Measurements from ENCODE around the gene LIM2. TPM values are rescaled to one million over a fixed set of nuclear protein-coding genes. Genes with fewer than 3 reads are reported as not detected.
"Not testable (repeated sequence)": the region's sequence is repeated elsewhere in the genome, so short reads cannot be mapped to it uniquely, and the experiment has no call there.

LIM2 gene
- total RNA-seq, 2 experiments from 2014 or later = not detected

DNA sequence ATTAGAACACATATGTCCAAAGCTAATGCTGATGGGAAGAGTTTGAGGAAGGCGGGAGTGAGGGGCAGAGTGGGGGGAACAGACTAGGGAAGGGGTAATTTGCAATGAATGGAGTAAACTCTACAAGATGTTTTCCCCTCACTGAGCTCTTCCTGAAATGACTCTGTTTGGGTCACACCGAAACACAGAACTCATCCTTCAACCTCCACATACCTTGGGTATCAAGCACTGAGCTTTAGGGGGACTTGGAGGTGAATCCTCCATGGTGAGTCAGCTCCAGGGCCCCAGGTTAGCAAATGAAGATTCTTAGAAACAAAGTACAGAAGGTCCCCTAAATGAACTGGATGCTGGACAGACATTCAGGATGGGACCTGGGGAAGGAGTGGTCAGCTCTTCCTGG, 30.9 kb upstream of the LIM2 start:
- H3K9me3 Mint-ChIP-seq = no peaks in the 10 kb centered on the region
- H3K4me3 Mint-ChIP-seq = no peak overlapping the region
- H3K36me3 ChIP-seq (ENCODE audit: insufficient read depth, low read length) = no peaks in the 10 kb centered on the region
- intact Hi-C loops (cut with DNase I, micrococcal nuclease) = no loop called here
- ChIA-PET CTCF (no interaction called here), POLR2A (no interaction called here)
- no peak overlapping the region for H3K4me3 ChIP-seq (ENCODE audit: low read length)
- ATAC-seq (ENCODE audit: poor library complexity) (no peak), DNase-seq (no peak)
- H3K4me1 Mint-ChIP-seq (ENCODE audit: low read depth) = no peaks in the 10 kb centered on the region
- peaks cover 7 to 13% of the 10 kb centered on the region in 2 experiments for H3K27me3 ChIP-seq (ENCODE audit: control insufficient read depth in 1 of 2, insufficient read depth in 2 of 2, low read length in 2 of 2)
- H3K9me3 ChIP-seq (ENCODE audit: control insufficient read depth in 1 of 2, insufficient read depth in 1 of 2, low read length in 2 of 2) = peaks cover 0 to 5% of the 10 kb centered on the region in 2 experiments
- TF ChIP-seq, protein P1, sequence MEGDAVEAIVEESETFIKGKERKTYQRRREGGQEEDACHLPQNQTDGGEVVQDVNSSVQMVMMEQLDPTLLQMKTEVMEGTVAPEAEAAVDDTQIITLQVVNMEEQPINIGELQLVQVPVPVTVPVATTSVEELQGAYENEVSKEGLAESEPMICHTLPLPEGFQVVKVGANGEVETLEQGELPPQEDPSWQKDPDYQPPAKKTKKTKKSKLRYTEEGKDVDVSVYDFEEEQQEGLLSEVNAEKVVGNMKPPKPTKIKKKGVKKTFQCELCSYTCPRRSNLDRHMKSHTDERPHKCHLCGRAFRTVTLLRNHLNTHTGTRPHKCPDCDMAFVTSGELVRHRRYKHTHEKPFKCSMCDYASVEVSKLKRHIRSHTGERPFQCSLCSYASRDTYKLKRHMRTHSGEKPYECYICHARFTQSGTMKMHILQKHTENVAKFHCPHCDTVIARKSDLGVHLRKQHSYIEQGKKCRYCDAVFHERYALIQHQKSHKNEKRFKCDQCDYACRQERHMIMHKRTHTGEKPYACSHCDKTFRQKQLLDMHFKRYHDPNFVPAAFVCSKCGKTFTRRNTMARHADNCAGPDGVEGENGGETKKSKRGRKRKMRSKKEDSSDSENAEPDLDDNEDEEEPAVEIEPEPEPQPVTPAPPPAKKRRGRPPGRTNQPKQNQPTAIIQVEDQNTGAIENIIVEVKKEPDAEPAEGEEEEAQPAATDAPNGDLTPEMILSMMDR (IDR thresholded peaks at IDR 0.05) = no peak
- H3K27ac ChIP-seq (ENCODE audit: low read depth in 1 of 2, low read length in 2 of 2) = no peak overlapping the region
- H3K27me3 Mint-ChIP-seq = peaks cover 35% of the 10 kb centered on the region
- H3K27ac Mint-ChIP-seq = no peak overlapping the region
- H3K4me1 ChIP-seq (ENCODE audit: insufficient read depth, low read length) = peaks cover 16% of the 10 kb centered on the region
- no peaks in the 10 kb centered on the region for H3K36me3 Mint-ChIP-seq (ENCODE audit: low read depth)

DNA sequence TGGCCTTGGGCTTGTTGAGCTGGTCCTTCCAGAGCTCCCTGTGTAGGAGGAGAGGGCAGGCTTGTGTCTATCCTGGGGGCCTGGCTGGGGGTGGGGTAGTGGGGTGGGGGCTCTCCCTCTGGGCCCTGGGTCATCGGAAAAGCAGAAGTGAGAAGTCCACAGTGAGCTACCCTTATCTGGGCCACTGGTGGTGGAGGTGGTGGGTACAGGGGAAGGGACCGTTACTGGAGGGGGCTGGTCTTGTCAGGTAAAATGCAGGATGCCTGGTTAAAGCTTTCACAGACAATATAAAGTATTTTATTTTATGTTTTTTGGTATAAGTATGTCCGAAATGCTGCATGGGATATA, 30.0 kb upstream of the LIM2 start:
- Histone ChIP-seq H3K9me3 (ENCODE audit: control insufficient read depth in 1 of 2, insufficient read depth in 1 of 2, low read length in 2 of 2) (peaks cover 0 to 5% of the 10 kb centered on the region in 2 experiments), H3K27ac (ENCODE audit: low read depth in 1 of 2, low read length in 2 of 2) (no peak overlapping the region), H3K27me3 (ENCODE audit: control insufficient read depth in 1 of 2, insufficient read depth in 2 of 2, low read length in 2 of 2) (peaks cover 7 to 13% of the 10 kb centered on the region in 2 experiments), H3K36me3 (ENCODE audit: insufficient read depth, low read length) (no peaks in the 10 kb centered on the region), H3K4me1 (ENCODE audit: insufficient read depth, low read length) (peaks cover 16% of the 10 kb centered on the region), H3K4me3 (ENCODE audit: low read length) (no peak overlapping the region)
- ChIA-PET POLR2A (no interaction called here), CTCF (no interaction called here)
- Mint-ChIP-seq H3K27me3 (peaks cover 34% of the 10 kb centered on the region), H3K36me3 (ENCODE audit: low read depth) (no peaks in the 10 kb centered on the region), H3K27ac (no peak overlapping the region), H3K4me1 (ENCODE audit: low read depth) (no peaks in the 10 kb centered on the region), H3K4me3 (no peak overlapping the region), H3K9me3 (no peaks in the 10 kb centered on the region)
- intact Hi-C loops (cut with DNase I, micrococcal nuclease) = no loop called here
- DNase-seq (no peak), ATAC-seq (ENCODE audit: poor library complexity) (no peak)
- TF ChIP-seq, protein P1 (IDR thresholded peaks at IDR 0.05) = no peak

DNA sequence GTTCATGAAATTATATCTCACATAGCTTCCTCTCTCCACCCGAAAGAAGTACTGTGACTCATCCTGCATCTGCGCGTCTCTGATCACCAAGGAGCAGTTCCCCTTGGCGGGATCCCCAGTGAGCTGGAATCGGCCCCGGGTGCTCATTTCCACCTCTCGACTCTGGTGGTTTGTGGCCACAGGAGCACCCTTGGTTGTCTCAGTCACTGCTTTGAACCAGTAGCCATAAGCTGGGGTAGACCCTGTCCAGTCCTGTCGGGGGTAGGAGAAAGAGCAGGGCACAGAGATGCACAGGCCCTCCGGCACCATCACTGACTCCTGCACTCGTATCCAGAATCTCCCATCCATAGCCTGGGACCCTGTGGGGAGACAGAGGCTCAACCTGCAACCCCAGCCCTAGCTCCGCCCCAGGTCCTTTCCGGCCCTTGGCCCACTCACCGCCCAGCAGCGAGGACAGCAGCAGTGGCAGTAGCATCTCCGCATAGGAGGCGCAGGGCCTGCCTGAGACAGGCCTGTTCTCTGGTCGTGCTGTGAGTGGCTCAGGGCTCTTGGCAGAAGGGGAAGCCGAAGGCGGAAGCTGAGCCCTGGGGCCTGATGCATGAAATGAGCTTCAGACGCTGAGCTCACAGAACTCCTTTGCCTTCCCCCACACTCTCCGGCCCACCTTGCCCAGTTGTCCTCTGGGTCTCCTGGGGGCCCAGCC, 29.5 kb upstream of the LIM2 start, which contains the start of gene SIGLEC10:
SIGLEC10 (minus strand) TSS at position 536 of the 703 bp plus-strand sequence; CDS start at position 475, 61 bp downstream.
- Histone ChIP-seq H3K27me3 (ENCODE audit: control insufficient read depth in 1 of 2, insufficient read depth in 2 of 2, low read length in 2 of 2) (peaks cover 7 to 13% of the 10 kb centered on the region in 2 experiments), H3K4me3 (ENCODE audit: low read length) (no peak within 1 kb of the TSS), H3K9me3 (ENCODE audit: control insufficient read depth in 1 of 2, insufficient read depth in 1 of 2, low read length in 2 of 2) (peaks cover 0 to 1% of the 10 kb centered on the region in 2 experiments), H3K4me1 (ENCODE audit: insufficient read depth, low read length) (peaks cover 16% of the 10 kb centered on the region), H3K27ac (ENCODE audit: low read depth in 1 of 2, low read length in 2 of 2) (no peak within 1 kb of the TSS), H3K36me3 (ENCODE audit: insufficient read depth, low read length) (no peaks in the 10 kb centered on the region)
- Mint-ChIP-seq H3K27ac (no peak within 1 kb of the TSS), H3K4me3 (no peak within 1 kb of the TSS), H3K4me1 (ENCODE audit: low read depth) (no peaks in the 10 kb centered on the region), H3K27me3 (peaks cover 29% of the 10 kb centered on the region), H3K36me3 (ENCODE audit: low read depth) (no peaks in the 10 kb centered on the region), H3K9me3 (no peaks in the 10 kb centered on the region)
- ChIA-PET CTCF (no interaction called here), POLR2A (no interaction called here)
- intact Hi-C loops (cut with DNase I, micrococcal nuclease) = no loop called here
- TF ChIP-seq, protein P1 (IDR thresholded peaks at IDR 0.05) = no peak
- ATAC-seq (ENCODE audit: poor library complexity) (no peak), DNase-seq (peak in 2 of 14 experiments; percentile 60 to 66)

- H3K4me3 ChIP-seq (ENCODE audit: low read length); CTCF ChIA-PET; ATAC-seq (ENCODE audit: poor library complexity); H3K9me3 ChIP-seq (ENCODE audit: control insufficient read depth in 1 of 2, insufficient read depth in 1 of 2, low read length in 2 of 2); H3K36me3 ChIP-seq (ENCODE audit: insufficient read depth, low read length); H3K4me3 Mint-ChIP-seq; POLR2A ChIA-PET; H3K36me3 Mint-ChIP-seq (ENCODE audit: low read depth); H3K27ac Mint-ChIP-seq; H3K4me1 Mint-ChIP-seq (ENCODE audit: low read depth); H3K9me3 Mint-ChIP-seq; intact Hi-C loops (cut with DNase I, micrococcal nuclease); H3K4me1 ChIP-seq (ENCODE audit: insufficient read depth, low read length); DNase-seq; H3K27ac ChIP-seq (ENCODE audit: low read depth in 1 of 2, low read length in 2 of 2): not testable (repeated sequence)
- H3K27me3 ChIP-seq (ENCODE audit: control insufficient read depth in 1 of 2, insufficient read depth in 2 of 2, low read length in 2 of 2) = peaks cover 6 to 12% of the 10 kb centered on the region in 2 experiments
- peaks cover 24% of the 10 kb centered on the region for H3K27me3 Mint-ChIP-seq
These were observed 28.6 kb upstream of the LIM2 start for GRCh38 chr19:51416422-51416821.
